DND-41 (cell line): ENCODE data around the gene CSNK1G1.

ENCODE experiments used
- ATAC-seq: fragments of 200-7000 bp; cut with Tn5 transposase; 3 replicates; pipeline ENCODE4 v1.9.1; 2021; ENCODE audit warnings: low read depth; ENCODE audit not compliant: insufficient read depth
- DNase-seq: peaks from one replicate; pipeline ENCODE4 v3.0.0-alpha.2; 2020
- H2AFZ ChIP-seq: 2 replicates; pipeline ENCODE4 v1.6.0; 2012; ENCODE audit warnings: low read depth, low read length
- H3K27ac ChIP-seq: 2 replicates; pipeline ENCODE4 v1.5.1; 2012; ENCODE audit warnings: low read length, inconsistent platforms
- H3K27me3 ChIP-seq: fragments of 200-600 bp; sonication (generic); 2 replicates; pipeline ENCODE4 v1.6.0; 2012; ENCODE audit warnings: low read length, mild to moderate bottlenecking, inconsistent platforms; ENCODE audit not compliant: insufficient read depth, poor library complexity
- H3K36me3 ChIP-seq: 2 replicates; pipeline ENCODE4 v1.5.1; 2012; ENCODE audit warnings: low read length, inconsistent platforms; ENCODE audit not compliant: insufficient read depth
- H3K4me1 ChIP-seq: 2 replicates; pipeline ENCODE4 v1.5.1; 2012; ENCODE audit warnings: mild to moderate bottlenecking, low read length; ENCODE audit not compliant: insufficient read depth
- H3K4me2 ChIP-seq: 2 replicates; pipeline ENCODE4 v1.6.0; 2012; ENCODE audit warnings: mild to moderate bottlenecking, moderate library complexity, low read length, inconsistent platforms; ENCODE audit not compliant: insufficient read depth
- H3K4me3 ChIP-seq, 2 experiments: fragments of 200-600 bp in 1 of 2; shearing (Covaris generic) in 1 of 2; 2 replicates each; pipeline ENCODE4 v1.5.1; 2012 to 2016; ENCODE audit warnings: inconsistent platforms in 2 of 2, low read length in 2 of 2, mild to moderate bottlenecking in 2 of 2, low read depth in 1 of 2, moderate library complexity in 1 of 2
- H3K79me2 ChIP-seq: 2 replicates; pipeline ENCODE4 v1.6.0; 2012; ENCODE audit warnings: low read length, inconsistent platforms; ENCODE audit not compliant: insufficient read depth
- H3K9ac ChIP-seq: 2 replicates; pipeline ENCODE4 v1.6.0; 2012; ENCODE audit warnings: low read depth, mild to moderate bottlenecking, inconsistent platforms, low read length, moderate library complexity
- H3K9me3 ChIP-seq: 2 replicates; pipeline ENCODE4 v1.5.1; 2012; ENCODE audit warnings: low read length, moderate library complexity, mild to moderate bottlenecking, inconsistent platforms; ENCODE audit not compliant: insufficient read depth, severe bottlenecking
- H4K20me1 ChIP-seq: 2 replicates; pipeline ENCODE4 v1.6.0; 2012; ENCODE audit warnings: low read length; ENCODE audit not compliant: insufficient read depth
- EZH2 ChIP-seq: IDR thresholded peaks from 3 replicates; pipeline ENCODE4 v1.6.1; 2012; ENCODE audit warnings: borderline replicate concordance, low read depth, mild to moderate bottlenecking, moderate library complexity, low read length, inconsistent platforms; ENCODE audit not compliant: severe bottlenecking
- TF ChIP-seq, protein P1 (sequence below): IDR thresholded peaks from 2 replicates; pipeline ENCODE4 v1.5.1; 2012; ENCODE audit warnings: borderline replicate concordance, low read length, moderate library complexity, mild to moderate bottlenecking; ENCODE audit not compliant: poor library complexity, severe bottlenecking; ENCODE audit errors: extremely low read depth

The CSNK1G1 gene

GRCh38 chr15:64263567-64263966 lies 92.4 kb downstream of the CSNK1G1 start:
- Histone ChIP-seq H3K36me3 (no peaks in the 10 kb centered on the region), H3K4me1 (peaks cover 8% of the 10 kb centered on the region), H3K27me3 (no peaks in the 10 kb centered on the region), H3K27ac (no peak overlapping the region), H3K9ac (no peak overlapping the region), H2AFZ (no peak overlapping the region), H3K4me2 (no peak overlapping the region), H3K79me2 (peaks cover 14% of the 10 kb centered on the region), H3K4me3 (no peak overlapping the region), H3K9me3 (no peaks in the 10 kb centered on the region), H4K20me1 (no peaks in the 10 kb centered on the region)
- DNase-seq (no peak), ATAC-seq (no peak)
- TF ChIP-seq, protein P1, sequence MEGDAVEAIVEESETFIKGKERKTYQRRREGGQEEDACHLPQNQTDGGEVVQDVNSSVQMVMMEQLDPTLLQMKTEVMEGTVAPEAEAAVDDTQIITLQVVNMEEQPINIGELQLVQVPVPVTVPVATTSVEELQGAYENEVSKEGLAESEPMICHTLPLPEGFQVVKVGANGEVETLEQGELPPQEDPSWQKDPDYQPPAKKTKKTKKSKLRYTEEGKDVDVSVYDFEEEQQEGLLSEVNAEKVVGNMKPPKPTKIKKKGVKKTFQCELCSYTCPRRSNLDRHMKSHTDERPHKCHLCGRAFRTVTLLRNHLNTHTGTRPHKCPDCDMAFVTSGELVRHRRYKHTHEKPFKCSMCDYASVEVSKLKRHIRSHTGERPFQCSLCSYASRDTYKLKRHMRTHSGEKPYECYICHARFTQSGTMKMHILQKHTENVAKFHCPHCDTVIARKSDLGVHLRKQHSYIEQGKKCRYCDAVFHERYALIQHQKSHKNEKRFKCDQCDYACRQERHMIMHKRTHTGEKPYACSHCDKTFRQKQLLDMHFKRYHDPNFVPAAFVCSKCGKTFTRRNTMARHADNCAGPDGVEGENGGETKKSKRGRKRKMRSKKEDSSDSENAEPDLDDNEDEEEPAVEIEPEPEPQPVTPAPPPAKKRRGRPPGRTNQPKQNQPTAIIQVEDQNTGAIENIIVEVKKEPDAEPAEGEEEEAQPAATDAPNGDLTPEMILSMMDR, result no peak
- no peak for TF ChIP-seq EZH2

GRCh38 chr15:64256051-64256450 lies 99.9 kb downstream of the CSNK1G1 start:
- Histone ChIP-seq H3K27me3 (no peaks in the 10 kb centered on the region), H2AFZ (no peak overlapping the region), H3K9ac (no peak overlapping the region), H3K4me1 (no peaks in the 10 kb centered on the region), H3K9me3 (no peaks in the 10 kb centered on the region), H3K27ac (no peak overlapping the region), H3K4me3 (no peak overlapping the region), H4K20me1 (no peaks in the 10 kb centered on the region), H3K36me3 (peaks cover 6% of the 10 kb centered on the region), H3K4me2 (no peak overlapping the region), H3K79me2 (no peaks in the 10 kb centered on the region)
- ATAC-seq (no peak), DNase-seq (no peak)
- TF ChIP-seq, protein P1, result no peak
- TF ChIP-seq EZH2, result no peak

- no peak for DNase-seq
Measured at GRCh38 chr15:64251658-64252057, 104.3 kb downstream of the CSNK1G1 start.

More at GRCh38 chr15:64251658-64252057, 104.3 kb downstream of the CSNK1G1 start:
- H3K27ac ChIP-seq, result no peak overlapping the region
- H3K4me3 ChIP-seq, result no peak overlapping the region
- no peak for ATAC-seq
- H3K79me2 ChIP-seq, result no peaks in the 10 kb centered on the region
- H4K20me1 ChIP-seq, result no peaks in the 10 kb centered on the region
- TF ChIP-seq, protein P1, result no peak
- no peak for TF ChIP-seq EZH2
- no peaks in the 10 kb centered on the region for H3K9me3 ChIP-seq
- H2AFZ ChIP-seq, result no peak overlapping the region
- peaks cover 3% of the 10 kb centered on the region; the same call in 1 of the 2 replicates for H3K36me3 ChIP-seq
- H3K4me2 ChIP-seq, result no peak overlapping the region
- H3K4me1 ChIP-seq, result no peaks in the 10 kb centered on the region
- no peak overlapping the region for H3K9ac ChIP-seq
- H3K27me3 ChIP-seq, result no peaks in the 10 kb centered on the region
